PFSK-1 (cell line): Measurements from ENCODE around the gene YWHAG.

Experiments used
- POLR2AphosphoS5 ChIP-seq: IDR thresholded peaks from 2 replicates; pipeline ENCODE4 v1.6.1; 2012; ENCODE audit warnings: low read depth, mild to moderate bottlenecking, control low read depth, low read length, moderate library complexity
- SIN3A ChIP-seq: IDR thresholded peaks from 2 replicates; pipeline ENCODE4 v1.6.1; 2012; ENCODE audit warnings: mild to moderate bottlenecking, low read length, moderate library complexity, borderline replicate concordance; ENCODE audit not compliant: insufficient read depth
- TAF1 ChIP-seq: IDR thresholded peaks from 2 replicates; pipeline ENCODE4 v1.6.1; 2012; ENCODE audit warnings: low read length, control low read depth, borderline replicate concordance; ENCODE audit not compliant: insufficient read depth

DNA sequence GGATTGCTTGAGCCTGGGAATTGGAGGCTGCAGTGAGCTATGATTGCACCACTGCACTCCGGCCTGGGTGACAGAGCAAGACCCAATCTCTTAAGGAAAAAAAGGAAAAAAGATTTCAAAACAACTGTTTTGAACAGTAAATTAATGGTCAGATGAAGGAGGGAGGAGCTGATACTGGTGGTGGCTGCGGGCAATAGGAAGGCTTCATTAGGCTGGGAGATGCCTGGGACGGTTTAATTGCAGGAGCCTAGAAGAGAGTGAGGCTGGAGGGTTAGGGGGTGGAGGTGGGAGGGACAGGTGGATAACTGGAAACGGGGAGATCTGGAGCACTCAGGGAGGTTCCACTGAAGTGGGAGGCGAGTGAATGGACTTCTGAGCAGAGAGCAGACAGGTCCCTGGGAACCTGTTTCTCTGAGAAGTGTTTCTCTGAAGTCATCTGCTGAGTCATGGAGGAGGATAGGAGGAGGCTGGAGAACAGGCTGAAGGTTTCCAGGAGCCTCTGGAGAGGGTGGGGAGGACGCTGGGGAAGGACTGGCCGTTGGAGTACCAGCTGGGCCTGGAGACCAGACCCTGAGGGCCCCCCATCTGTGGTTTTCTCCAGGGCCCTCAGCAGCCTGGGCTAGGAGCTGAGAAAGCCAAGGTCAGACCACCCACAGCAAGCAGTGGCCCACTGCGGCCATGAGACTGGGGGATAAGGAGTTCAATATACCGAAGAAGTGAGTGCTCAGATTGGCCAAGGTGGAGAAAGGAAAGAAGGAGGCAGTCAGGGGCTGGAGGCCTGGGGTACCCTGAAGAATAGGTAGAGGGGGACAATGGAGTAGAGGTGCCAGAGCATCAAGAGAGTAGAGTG lies 14.4 kb upstream of the YWHAG start:
- TF ChIP-seq POLR2AphosphoS5 (no peak), TAF1 (no peak), SIN3A (no peak)
